Measurements from ENCODE around the gene MCF2L2. TPM values are rescaled to one million over a fixed set of nuclear protein-coding genes. Genes with fewer than 3 reads are reported as not detected.
"Not testable (repeated sequence)": the region's sequence is repeated elsewhere in the genome, so short reads cannot be mapped to it uniquely, and the experiment has no call there.

The MCF2L2 gene, protein sequence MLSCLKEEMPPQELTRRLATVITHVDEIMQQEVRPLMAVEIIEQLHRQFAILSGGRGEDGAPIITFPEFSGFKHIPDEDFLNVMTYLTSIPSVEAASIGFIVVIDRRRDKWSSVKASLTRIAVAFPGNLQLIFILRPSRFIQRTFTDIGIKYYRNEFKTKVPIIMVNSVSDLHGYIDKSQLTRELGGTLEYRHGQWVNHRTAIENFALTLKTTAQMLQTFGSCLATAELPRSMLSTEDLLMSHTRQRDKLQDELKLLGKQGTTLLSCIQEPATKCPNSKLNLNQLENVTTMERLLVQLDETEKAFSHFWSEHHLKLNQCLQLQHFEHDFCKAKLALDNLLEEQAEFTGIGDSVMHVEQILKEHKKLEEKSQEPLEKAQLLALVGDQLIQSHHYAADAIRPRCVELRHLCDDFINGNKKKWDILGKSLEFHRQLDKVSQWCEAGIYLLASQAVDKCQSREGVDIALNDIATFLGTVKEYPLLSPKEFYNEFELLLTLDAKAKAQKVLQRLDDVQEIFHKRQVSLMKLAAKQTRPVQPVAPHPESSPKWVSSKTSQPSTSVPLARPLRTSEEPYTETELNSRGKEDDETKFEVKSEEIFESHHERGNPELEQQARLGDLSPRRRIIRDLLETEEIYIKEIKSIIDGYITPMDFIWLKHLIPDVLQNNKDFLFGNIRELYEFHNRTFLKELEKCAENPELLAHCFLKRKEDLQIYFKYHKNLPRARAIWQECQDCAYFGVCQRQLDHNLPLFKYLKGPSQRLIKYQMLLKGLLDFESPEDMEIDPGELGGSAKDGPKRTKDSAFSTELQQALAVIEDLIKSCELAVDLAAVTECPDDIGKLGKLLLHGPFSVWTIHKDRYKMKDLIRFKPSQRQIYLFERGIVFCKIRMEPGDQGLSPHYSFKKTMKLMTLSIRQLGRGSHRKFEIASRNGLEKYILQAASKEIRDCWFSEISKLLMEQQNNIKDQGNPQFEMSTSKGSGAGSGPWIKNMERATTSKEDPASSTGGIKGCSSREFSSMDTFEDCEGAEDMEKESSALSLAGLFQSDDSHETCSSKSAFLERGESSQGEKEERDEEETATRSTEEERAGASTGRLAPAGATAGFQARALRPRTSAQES
- under 1 TPM; 0.37 to 0.78 (median 0.71) TPM for polyA plus RNA-seq (ENCODE audit: insufficient read length in 3 of 3)

DNA sequence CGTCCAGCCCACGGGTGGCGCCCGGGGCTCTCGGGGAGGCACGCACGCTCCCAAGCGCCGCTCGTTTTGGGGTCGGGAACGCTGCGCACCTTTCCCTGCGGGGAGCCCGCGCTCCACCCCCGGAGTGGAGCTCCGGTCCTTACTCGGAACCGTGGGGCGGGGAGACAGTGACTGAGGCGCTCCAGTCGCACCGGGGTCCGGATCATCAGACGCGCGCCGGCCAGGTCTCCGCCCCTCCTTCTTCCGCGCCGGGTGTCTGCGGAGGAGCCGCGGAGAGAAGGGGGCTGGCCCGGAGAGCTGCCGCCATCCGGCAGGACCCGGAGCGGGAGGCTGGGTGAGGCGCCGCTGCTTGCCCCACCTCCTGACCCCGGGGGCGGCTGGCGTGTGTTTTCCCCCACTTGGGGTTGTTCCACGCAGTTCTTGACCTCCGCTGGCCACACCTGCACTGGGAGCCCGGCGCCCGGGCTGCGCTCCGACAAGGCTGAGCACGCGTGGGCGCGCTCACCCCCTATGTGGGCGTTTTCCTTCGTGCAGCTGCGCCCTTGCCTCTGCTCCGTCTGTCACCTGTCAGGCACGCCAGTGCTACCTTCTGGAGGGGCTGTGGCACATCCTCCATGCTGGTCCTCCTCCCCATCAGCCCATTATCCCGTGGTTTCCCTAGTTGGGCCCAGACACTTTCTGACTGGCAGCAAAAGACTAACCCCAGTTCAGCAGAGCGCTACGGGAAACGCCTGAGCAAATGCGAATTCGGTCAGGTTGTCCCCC, at the start of gene MCF2L2:
Gene MCF2L2 (minus strand): TSS at position 173 of the 765 bp plus-strand sequence. CDS start 642 bp downstream, outside the sequence.
- DNase-seq (ENCODE audit: low read depth in 3 of 3, low spot score in 2 of 3) = no peak

- no peak for DNase-seq (ENCODE audit: low read depth in 3 of 3, low spot score in 2 of 3)
Observed at GRCh38 chr3:183477801-183478456, 49.5 kb upstream of the MCF2L2 start.

- DNase-seq (ENCODE audit: low read depth in 3 of 3, low spot score in 2 of 3) = not testable (repeated sequence)
Observed at GRCh38 chr3:183475764-183476162, 47.3 kb upstream of the MCF2L2 start.

- DNase-seq (ENCODE audit: low read depth in 3 of 3, low spot score in 2 of 3) = no peak
Observed at GRCh38 chr3:183475016-183475763, 46.8 kb upstream of the MCF2L2 start.

GRCh38 chr3:183473969-183474368, 45.5 kb upstream of the MCF2L2 start:
- no peak for DNase-seq (ENCODE audit: low read depth in 3 of 3, low spot score in 2 of 3)

DNA sequence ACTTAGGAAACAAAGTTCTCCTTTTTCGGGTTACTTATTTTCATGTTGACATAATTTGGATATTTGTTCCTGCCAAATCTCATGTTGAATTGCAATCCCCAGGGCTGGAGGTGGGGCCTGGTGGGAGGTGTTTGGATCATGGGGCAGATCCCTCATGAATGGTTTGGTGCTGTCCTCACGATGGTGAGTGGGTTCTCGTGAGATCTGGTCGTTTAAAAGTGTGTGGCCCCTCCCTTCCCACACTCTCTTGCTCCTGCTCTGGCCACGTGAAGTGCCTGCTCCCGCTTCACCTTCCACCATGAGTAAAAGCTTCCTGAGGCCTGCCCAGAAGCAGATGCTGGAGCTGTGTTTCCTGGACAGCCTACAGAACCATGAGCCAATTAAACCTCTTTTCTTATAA, 43.7 kb upstream of the MCF2L2 start:
- no peak for DNase-seq (ENCODE audit: low read depth in 3 of 3, low spot score in 2 of 3)

DNA sequence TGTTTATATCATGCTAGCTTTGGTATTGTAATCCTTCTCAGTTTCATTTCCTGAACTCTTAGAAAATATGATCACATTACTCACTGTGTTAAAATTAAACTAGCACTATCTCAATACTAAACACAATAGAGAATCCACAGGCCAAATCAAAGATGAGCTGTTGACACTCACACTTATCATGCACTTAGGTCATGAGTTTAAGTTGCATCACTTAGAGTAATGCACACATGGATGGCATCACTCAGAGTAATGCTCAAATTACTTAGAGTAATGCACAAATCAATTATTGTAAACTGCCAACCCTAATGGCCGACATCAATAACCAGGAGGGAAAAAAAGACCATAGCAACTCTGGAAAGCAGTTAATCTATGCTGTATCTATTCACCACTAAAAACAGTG, 40.0 kb upstream of the MCF2L2 start:
- DNase-seq (ENCODE audit: low read depth in 3 of 3, low spot score in 2 of 3) = no peak

DNA sequence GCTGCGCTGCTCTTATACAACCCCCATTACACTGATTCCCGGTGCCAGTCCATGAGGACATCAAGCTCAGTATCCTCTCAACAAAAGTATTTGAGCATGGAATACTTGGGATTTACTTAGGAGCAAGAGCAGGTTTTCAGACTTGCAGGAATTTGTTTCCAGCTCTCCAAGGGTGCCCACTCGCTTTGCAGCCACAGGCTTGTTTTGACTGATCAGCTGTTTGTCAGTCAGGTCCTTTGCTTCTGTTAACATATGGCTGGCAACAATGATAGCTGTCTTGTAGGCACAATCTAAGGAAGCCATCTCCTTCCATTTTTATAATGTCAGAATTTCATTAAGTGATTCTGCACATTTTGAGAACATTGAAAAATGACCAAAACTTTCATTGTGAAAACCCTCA, 38.2 kb upstream of the MCF2L2 start:
- no peak for DNase-seq (ENCODE audit: low read depth in 3 of 3, low spot score in 2 of 3)

DNA sequence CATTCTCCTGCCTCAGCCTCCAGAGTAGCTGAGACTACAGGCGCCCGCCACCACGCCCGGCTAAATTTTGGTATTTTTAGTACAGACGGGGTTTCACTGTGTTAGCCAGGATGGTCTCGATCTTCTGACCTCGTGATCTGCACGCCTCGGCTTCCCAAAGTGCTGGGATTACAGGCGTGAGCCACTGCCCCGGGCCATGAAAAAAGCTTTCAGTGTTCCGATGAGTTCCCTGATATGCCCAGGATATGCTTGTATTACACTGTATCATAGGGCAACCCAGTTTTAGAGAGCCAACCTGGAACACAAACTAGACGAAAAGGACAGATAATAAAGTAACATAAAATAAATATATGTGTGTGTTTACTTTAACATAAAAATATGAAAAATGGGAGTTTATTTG, 37.3 kb upstream of the MCF2L2 start:
- DNase-seq (ENCODE audit: low read depth in 3 of 3, low spot score in 2 of 3) = not testable (repeated sequence)

GRCh38 chr3:183464480-183464879, 36.1 kb upstream of the MCF2L2 start:
- no peak for DNase-seq (ENCODE audit: low read depth in 3 of 3, low spot score in 2 of 3)

DNA sequence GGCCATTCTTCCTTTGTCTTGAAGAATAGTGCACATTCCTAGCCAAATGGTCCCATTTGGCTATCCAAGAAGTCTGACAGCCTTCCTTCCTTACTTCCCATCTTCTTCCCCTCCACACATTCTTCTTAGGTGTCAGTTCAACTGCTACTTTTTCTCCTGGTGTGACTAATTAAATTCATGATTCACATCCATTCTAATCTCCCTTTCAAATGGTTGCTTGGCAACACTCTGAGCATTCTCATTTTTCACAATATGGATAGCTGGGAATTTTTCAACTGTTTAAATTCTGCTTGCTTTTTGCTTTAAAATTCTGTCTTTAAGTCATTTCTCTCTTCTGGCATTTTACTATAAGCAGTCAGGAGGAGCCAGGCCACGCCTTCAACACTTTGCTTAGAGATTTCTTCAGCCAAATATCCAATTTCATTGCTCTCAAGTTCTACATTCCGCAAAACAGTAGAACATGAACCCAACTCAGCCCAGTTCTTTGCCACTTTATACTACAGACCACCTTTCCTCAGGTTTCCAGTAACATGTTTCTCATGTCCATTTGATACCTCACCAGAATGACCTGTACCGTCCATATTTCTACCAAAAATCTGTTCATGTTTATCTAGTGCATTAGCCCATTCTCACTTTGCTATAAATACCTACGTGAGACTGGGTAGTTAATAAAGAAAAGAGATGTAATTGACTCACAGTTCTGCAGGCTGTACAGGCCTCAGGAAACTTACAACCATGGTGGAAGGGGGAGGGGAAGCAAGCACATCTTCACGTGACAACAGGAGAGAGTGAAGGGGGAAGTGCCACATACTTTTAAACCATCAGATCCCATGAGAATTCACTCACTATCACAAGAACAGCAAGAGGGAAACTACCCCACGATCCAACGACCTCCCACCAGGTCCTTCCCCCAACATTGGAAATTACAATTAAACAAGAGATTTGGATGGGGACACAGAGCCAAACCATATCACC, 31.9 kb upstream of the MCF2L2 start:
- DNase-seq (ENCODE audit: low read depth in 3 of 3, low spot score in 2 of 3) = no peak

GRCh38 chr3:183455089-183455488, 26.7 kb upstream of the MCF2L2 start:
- no peak for DNase-seq (ENCODE audit: low read depth in 3 of 3, low spot score in 2 of 3)

DNA sequence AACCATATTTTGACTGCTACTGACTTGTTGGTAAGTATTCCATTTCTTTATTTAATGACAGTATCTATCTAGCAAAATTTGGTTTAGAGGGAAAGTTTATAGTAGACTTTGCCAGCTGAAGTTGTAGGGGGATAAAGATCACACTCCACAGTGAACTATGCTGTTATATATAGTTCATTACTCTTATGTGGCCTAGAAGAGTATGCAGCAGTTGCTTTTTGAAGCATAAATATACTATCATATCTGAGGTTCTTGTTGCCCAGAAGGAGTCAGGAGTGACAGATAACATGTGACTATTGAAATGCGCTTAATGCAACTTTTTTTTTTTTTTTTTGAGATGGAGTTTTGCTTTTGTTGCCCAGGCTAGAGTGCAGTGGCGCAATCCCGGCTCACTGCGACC, 25.6 kb upstream of the MCF2L2 start:
- DNase-seq (ENCODE audit: low read depth in 3 of 3, low spot score in 2 of 3) = no peak

- no peak for DNase-seq (ENCODE audit: low read depth in 3 of 3, low spot score in 2 of 3)
Observed at GRCh38 chr3:183449791-183450190, 21.4 kb upstream of the MCF2L2 start.

DNA sequence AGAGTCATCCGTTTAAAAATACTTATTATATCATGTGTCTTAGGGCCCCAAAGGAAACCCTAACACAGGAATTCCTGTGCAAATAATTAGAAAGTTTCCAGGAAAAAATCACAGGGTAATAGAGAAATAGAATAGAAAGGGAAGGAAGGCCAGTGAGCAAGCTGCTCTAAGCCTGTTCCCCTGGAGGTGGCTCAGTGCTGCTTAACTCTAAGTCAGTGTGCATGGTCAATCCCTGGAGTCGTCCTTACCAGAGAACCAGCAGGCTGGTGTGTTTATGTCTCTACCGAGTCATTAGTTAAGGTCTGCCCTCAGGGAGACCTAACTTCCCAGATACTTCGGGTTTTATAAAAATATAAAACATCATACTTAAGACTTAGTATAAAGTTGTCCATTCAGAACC, 21.0 kb upstream of the MCF2L2 start:
- DNase-seq (ENCODE audit: low read depth in 3 of 3, low spot score in 2 of 3) = no peak

GRCh38 chr3:183448369-183449128, 20.1 kb upstream of the MCF2L2 start:
- DNase-seq (ENCODE audit: low read depth in 3 of 3, low spot score in 2 of 3) = no peak
